Measurements from ENCODE around the gene CAMTA1.

Gene CAMTA1

GRCh38 chr1:7207875-7208646, 422.8 kb downstream of the CAMTA1 start:
- peak; percentile 33 for DNase-seq (ENCODE audit: low read depth, low spot score)
- no peak overlapping the region for H3K27ac ChIP-seq

GRCh38 chr1:7208647-7209180, 423.5 kb downstream of the CAMTA1 start:
- no peak overlapping the region for H3K27ac ChIP-seq
- DNase-seq (ENCODE audit: low read depth, low spot score), result no peak

GRCh38 chr1:7209336-7209735, 424.1 kb downstream of the CAMTA1 start:
- no peak overlapping the region for H3K27ac ChIP-seq
- DNase-seq (ENCODE audit: low read depth, low spot score), result no peak

- DNase-seq (ENCODE audit: low read depth, low spot score), result no peak
- no peak overlapping the region for H3K27ac ChIP-seq
Measured at GRCh38 chr1:7218210-7218832, 433.1 kb downstream of the CAMTA1 start.

- no peak for DNase-seq (ENCODE audit: low read depth, low spot score)
- H3K27ac ChIP-seq, result no peak overlapping the region
Measured at GRCh38 chr1:7219031-7219430, 433.8 kb downstream of the CAMTA1 start.

- DNase-seq (ENCODE audit: low read depth, low spot score), result no peak
- H3K27ac ChIP-seq, result no peak overlapping the region
Measured at GRCh38 chr1:7220007-7220406, 434.8 kb downstream of the CAMTA1 start.

GRCh38 chr1:7220712-7221252, 435.5 kb downstream of the CAMTA1 start:
- H3K27ac ChIP-seq, result no peak overlapping the region

GRCh38 chr1:7221826-7222694, 436.8 kb downstream of the CAMTA1 start:
- no peak overlapping the region for H3K27ac ChIP-seq
- DNase-seq (ENCODE audit: low read depth, low spot score), result no peak

More at GRCh38 chr1:7220712-7221252, 435.5 kb downstream of the CAMTA1 start:
- DNase-seq (ENCODE audit: low read depth, low spot score), result no peak

GRCh38 chr1:7222695-7223015, 437.4 kb downstream of the CAMTA1 start:
- H3K27ac ChIP-seq, result no peak overlapping the region
- DNase-seq (ENCODE audit: low read depth, low spot score), result no peak

- no peak overlapping the region for H3K27ac ChIP-seq
- peak; percentile 64 for DNase-seq (ENCODE audit: low read depth, low spot score)
Measured at GRCh38 chr1:7223334-7224080, 438.3 kb downstream of the CAMTA1 start.

GRCh38 chr1:7224081-7224534, 438.9 kb downstream of the CAMTA1 start:
- DNase-seq (ENCODE audit: low read depth, low spot score), result no peak
- no peak overlapping the region for H3K27ac ChIP-seq

GRCh38 chr1:7224644-7225043, 439.4 kb downstream of the CAMTA1 start:
- H3K27ac ChIP-seq, result no peak overlapping the region
- DNase-seq (ENCODE audit: low read depth, low spot score), result no peak

- no peak for DNase-seq (ENCODE audit: low read depth, low spot score)
- H3K27ac ChIP-seq, result no peak overlapping the region
Measured at GRCh38 chr1:7225711-7226505, 440.7 kb downstream of the CAMTA1 start.

- H3K27ac ChIP-seq, result no peak overlapping the region
- no peak for DNase-seq (ENCODE audit: low read depth, low spot score)
Measured at GRCh38 chr1:7227654-7228053, 442.4 kb downstream of the CAMTA1 start.

GRCh38 chr1:7228252-7228961, 443.2 kb downstream of the CAMTA1 start:
- no peak for DNase-seq (ENCODE audit: low read depth, low spot score)
- no peak overlapping the region for H3K27ac ChIP-seq

GRCh38 chr1:7229186-7229585, 443.9 kb downstream of the CAMTA1 start:
- no peak for DNase-seq (ENCODE audit: low read depth, low spot score)
- no peak overlapping the region for H3K27ac ChIP-seq

GRCh38 chr1:7229696-7230631, 444.7 kb downstream of the CAMTA1 start:
- no peak overlapping the region for H3K27ac ChIP-seq

More at GRCh38 chr1:7229696-7230631, 444.7 kb downstream of the CAMTA1 start:
- no peak for DNase-seq (ENCODE audit: low read depth, low spot score)
